Mucosa of gallbladder (tissue), 1 donor: Measurements from ENCODE around the gene MYO1F. TPM values are rescaled to one million over a fixed set of nuclear protein-coding genes. Genes with fewer than 3 reads are reported as not detected.
"Not testable (repeated sequence)": the region's sequence is repeated elsewhere in the genome, so short reads cannot be mapped to it uniquely, and the experiment has no call there.

Experiments
- DNase-seq: peaks from one replicate; pipeline ENCODE4 v3.0.0-alpha.2; 2020; ENCODE audit warnings: low spot score
- total RNA-seq: library from RNA; stranded (reverse); gene quantifications from one replicate; pipeline ENCODE4 v1.2.1, GENCODE V29; 2021
- donor health status: DM: no; HTN: no; CAD: no.

Gene MYO1F
- total RNA-seq, 1 donor from 2014 or later, result 47.2 TPM

DNA sequence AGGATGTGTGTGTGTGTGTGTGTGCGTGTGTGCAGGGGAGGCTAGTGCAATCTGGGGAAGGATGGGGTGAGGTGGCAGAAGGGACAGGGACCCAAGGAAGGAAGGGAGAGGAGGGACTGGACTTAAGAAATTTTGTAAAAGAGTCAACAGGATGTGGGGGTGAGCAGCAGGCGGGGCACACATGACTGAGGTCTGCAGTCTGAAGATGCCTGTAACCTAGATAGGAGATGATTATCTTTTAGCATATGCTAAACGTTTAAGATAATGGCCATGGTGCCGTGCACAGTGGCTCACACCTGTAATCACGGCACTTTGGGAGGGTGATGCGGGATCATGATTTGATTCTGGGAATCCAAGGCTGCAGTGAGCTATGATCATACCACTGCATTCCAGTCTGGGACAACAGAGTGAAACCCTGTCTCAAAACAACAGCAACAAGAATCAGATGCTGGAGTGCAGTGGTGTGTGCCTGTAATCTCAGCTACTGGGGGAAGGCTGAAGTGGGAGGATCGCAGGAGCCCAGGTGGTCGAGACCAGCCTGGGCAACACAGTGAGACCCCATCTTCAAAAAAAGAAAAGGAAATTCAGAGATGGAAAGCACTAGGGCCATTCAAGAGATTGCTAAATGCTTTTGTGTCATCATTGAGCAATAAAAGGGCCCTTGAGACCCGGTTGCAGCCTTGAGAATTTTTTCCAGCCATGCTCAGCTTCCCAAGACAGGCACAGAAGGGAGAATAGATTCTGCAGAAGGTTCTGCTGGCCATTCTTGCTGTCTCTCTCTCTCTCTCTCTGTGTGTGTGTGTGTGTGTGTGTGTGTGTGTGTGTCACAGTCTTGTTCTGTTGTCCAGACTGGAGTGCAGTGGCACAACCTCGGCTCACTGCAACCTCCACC is 59.4 kb downstream of the MYO1F start:
- no peak for DNase-seq

DNA sequence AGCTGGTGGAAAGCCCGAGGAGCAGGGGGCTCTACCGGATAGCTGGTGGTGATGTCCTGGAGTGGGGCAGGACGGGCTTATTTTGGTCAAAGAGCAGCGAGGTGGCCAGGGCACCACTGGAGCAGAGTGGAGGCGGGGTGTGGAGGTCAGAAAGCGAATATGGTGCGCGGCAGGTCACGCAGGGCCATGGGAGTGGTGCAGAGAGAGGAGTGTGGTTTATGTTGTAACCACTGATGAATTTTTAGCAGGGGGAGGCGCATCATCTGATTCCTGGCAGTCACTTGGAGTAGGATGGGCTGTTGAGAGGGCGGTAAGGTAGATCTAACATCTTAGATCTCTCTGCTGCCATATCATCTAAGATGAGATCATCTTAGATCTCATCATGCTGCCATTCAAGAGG is 61.9 kb downstream of the MYO1F start:
- DNase-seq, result no peak

DNA sequence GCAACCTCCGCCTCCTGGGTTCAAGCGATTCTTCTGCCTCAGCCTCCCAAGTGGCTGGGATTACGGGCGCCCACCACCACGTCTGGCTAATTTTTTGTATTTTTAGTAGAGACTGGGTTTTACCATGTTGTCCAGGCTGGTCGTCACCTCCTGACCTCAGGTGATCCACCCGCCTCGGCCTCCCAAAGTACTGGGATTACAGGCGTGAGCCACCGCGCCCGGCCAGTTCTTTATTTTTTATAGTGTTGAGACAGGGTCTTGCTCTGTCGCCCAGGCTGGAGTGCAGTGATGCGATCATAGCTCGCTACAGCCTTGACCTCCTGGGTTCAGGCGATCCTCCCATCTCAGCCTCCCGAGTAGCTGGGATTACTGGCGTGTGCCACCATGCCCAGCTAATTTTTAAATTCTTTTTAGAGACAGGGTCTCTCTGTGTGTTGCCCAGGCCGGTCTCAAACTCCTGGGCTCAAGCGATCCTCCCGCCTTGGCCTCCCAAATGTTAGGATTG is 62.7 kb downstream of the MYO1F start:
- not testable (repeated sequence) for DNase-seq

DNA sequence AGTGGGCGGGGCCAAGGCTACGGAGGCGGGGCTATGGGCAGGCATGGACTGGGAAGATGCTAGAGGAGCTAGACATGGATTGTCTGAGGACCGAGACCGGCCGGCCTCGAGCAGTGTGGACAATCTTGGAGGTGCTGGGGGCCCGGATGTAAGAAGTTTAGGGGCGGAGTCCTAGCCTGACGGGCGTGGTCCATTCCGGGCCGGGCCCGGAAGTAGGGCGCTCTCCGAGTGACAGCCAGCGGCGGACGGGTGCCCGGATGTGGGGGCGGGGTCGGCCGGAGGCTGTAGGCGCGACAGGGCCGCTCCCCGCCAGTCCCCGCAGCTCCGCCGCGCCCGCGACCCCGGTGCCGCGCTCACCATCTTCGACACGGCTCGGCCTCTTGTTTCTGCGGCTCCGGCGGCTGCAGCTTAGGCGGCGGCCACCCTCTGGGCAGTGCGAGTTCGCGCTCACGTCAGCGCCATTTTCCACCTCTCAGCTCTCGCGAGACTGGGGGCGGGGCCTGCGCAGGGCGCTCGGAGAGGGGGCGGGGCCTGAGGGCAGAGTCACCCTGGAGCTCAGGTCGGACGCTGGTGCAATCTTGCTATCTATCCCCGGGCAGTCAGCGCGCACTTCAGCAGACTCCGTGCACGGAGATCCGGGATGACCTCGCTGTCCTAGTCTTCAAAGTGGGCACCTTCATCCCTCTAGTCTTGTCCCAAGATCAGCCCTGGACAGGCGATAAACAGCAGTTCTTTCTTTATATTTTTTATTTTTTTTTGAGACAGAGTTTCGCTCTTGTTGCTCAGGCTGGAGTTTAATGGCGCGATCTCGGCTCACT is 63.3 kb downstream of the MYO1F start, which contains the start of gene ZNF414:
TSS of gene ZNF414 (minus strand) at position 481 of the 818 bp plus-strand sequence. CDS start at position 360, 121 bp downstream.
- DNase-seq, result peak; percentile 97

DNA sequence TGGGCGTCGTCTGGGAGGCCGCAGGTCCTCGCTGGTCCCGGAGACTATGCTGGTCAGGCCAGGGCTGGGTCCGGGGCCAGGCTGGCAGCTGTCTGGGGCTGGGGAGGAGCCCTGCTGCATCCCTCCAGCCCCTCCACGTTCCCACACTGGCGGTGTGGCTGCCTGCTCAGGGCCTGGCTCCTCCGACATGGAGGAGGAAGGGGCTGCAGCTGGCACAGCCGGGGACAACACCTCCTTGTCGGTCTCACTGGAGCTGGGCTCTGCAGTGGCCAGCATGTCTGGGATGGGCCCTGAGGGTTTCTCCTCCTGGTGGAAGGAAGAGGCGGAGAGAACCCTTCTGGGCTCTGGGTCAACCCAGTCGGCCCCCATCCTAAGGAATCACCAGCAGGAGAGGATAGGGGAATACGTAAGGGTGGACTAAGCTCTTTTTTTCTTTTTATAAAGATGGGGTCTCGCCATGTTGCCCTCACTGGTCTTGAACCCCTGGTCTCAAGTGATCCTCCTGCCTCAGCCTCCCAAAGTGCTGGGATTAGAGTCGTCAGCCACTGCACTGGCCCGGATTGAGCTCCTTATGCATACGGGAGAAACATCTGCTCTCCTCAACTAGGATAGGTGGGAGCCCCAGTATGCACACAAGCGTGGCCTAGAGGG is 64.1 kb downstream of the MYO1F start:
- DNase-seq, result no peak

DNA sequence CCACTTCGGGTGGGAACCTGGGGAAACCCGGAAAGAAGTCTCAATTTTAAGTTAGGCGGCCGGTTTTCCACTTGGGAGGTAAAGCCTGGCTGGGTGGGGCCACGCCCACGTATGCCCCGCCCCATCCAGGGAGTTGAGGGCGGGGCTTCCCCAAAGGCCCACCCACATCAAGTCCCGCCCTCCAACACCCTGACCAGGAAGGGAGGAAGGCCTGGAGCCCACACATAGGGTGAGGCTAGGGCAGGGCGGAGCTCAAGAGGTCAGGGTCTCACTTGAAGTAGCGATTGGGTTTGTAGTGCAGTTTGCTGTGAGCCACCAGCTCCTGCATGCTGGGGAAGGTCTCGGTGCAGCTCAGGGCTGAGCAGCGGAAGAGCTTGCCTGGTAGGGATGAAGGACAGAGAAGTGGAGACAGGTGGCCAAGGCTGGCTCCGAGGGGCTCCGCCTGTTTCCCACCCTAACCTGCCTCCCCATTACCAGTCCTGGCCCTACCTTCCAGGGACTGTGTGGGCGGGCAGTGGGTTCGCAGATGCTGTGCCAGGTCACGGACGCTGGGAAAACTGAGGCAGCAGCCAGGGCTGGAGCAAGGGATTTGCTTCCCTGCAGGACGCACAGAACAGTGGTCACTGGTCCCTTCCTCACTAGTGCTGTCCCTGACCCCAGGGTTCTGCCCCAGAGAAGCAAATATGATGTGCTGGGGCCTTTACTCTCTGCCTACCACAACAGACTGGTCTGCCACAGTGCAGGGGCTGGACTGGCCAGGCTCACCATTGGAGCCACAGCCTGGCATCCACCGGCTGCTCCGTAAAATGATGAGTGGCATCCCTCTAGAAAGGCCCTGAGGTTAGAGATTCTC is 64.9 kb downstream of the MYO1F start:
- no peak for DNase-seq

DNA sequence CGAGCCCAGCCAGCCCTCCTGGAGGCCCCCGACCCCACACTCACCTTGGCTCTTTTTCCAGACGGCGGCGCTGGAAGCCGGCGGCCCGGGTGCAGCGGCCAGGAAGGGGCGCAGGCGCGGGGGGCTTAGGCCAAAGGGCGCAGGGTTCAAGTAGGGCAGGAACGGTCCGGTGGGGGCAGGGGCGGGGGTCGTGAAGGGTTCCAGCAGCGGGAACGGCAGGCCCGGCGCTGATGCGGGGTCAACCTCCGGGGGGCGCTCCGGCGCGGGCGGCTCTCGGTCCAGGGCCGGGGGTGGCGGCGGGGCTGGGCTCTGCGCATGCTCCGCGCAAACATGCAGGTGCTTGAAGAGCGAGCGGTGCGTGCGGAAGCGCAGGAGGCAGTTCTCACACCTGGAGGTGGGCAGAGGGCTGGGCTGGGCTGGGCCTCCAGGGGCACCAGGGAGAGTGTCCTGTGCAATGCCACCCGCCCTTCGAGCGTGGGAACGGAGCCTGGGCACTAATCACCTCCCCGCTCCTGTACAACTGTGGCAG is 65.6 kb downstream of the MYO1F start:
- no peak for DNase-seq

DNA sequence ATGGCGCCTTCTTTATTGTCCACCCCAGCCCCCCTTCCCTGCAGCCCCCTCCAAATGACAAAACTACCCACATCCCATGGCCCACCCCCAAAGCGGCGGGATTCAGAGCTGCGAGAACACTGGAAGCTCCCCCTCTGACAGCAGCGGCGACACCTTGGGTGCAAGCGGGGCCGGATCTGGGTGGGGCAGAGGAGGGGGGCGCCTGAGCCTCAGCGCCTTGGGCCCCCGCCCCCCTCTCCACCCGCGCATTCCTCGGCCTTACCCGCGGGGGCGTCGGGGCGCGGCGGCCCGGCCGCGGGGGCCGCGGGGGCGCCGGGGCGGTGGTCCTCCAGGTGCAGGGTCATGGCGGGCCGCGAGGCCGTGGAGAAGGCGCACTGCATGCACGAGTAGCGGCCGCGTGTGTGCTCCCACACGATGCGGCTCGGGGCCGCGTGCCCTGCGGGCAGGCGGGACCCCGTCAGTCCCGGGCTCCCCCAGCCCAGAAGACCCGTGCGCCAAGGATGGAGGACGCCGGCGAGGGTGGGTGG is 66.6 kb downstream of the MYO1F start:
- no peak for DNase-seq

DNA sequence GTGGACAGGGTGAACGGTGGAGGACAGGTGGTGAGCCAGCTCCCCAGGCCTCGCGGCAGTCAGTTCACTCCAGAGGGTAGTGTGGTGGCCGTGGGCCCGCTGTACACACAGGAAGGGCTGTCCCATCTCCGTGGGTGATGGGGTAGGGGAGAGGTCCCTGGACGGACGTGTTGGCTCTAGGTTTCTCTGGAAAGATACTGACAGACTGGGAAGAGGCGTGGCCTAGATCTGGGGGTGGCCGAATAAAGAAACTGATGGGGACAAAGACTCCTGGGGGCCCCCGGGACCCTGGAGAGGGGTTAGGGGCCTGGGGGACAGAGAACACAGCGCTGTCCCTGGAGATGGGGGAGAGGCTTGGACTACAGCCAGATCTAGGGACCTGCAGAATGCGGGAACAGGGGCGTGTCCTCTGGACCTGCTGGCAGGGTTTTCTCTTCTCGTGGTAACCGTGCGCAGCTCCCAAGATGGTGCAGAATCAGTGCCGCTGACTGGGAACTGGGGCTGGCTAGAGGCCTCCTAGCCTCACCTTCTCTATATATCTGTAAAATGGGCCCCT is 70.8 kb downstream of the MYO1F start:
- DNase-seq, result no peak

DNA sequence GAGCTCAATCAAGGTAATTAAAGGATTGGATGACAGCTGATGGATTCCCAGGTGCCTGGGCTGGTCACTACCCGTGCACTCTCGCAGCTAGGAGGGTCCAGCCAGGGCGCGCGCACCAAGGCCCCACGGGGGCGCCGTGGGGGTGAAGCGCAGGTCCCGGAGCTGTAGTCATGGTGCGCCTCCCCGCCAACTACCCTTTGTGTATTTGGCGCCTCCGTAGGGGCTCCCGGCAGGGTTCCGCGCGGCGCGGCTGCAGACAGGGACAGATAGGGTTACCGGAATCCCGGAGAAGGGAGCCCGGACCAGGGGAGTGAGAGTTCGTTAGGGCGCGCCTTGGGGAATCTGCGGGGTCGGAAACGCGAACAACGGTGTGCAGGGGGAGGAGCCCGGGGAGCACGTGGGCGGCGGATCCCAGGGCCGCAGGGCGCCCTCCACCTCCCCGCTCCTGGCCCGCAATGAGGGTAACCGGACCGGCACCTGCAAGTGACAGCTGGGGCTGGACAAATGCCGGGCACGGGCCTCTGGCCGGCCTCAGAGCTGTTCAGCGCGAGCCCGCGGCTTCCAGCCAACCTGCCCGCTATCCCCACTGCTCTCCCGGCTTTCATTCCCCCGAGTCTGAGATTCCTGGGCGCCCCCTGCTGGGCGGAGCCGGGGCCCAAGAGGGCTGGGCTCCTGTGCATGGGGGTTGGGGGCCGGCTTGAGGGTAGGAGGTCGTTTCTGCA is 71.4 kb downstream of the MYO1F start:
- DNase-seq, result peak; percentile 69

DNA sequence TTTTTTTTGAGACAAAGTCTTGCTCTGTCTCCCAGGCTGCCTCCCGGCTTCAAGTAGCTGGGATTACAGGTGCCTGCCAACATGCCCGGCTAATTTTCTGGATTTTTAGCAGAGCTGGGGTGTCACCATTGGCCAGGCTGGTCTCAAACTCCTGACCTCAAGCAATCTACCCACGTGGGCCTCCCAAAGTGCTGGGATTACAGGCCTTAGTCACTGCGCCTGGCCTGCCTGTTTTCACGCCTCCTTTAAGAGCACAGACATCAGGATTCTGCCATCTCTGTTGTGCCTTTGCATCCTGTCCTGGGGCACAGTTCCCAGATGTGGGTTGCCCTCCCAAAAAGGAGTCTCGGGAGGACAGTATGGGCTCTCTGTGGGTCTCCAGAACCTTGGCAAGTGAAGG is 72.3 kb downstream of the MYO1F start:
- DNase-seq, result no peak

DNA sequence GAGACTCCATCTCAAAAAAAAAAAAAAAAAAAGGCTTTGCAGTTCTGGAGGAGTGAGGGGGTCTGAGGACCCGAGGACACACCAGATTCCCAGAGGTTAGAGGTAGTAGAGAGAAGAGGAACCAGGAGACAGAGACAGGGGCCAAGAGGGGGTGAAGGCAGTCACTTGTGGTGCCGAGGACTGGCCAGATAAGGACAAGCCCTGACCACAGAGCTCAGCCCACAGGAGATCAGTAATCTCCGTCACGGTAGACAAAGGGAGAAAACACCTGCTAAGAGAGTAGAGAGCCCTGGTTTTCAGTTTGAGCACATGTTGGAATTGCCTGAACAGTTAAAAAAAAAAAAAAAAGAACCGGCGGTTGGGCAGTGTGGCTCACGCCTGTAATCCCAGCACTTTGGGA is 73.1 kb downstream of the MYO1F start:
- no peak for DNase-seq

DNA sequence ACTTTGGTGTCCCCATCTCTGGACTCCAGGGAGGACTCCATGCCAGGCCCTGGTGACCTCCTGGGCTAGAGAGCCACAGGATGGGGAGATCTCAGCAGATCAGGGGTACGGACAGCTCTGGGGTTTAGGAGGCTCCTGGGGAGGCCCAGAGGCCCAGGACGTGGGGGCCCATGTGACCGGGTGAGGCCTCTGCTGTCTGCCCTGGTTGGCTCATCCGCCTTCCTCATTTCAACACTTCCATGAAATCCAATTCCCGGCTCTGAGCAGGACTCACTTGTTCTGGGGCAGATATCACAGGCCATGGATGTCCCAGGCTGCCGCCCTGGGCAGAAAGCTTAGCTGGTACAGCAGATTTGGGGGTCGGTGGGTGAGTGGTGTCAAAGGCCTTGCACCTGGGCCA is 73.7 kb downstream of the MYO1F start:
- no peak for DNase-seq

DNA sequence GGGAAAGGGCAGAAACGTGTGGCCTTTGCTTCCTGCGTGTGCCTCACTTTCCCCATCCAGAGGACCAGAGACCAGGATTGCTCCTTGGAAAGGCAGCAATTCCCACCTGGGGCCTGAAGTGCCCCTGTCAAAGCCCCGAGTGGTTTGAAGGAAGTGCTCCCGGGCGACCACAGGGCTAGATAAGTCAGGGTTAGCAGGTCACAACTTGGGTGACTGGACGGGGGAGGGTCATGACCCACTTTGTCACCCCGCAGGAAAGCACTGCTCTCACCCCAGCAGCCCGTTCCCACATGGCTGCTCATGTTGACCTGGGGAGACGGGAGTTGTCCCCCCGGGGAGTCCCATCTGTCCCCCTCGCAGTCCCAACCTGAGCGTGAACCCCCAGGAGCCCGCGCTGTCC is 75.3 kb downstream of the MYO1F start:
- DNase-seq, result no peak

DNA sequence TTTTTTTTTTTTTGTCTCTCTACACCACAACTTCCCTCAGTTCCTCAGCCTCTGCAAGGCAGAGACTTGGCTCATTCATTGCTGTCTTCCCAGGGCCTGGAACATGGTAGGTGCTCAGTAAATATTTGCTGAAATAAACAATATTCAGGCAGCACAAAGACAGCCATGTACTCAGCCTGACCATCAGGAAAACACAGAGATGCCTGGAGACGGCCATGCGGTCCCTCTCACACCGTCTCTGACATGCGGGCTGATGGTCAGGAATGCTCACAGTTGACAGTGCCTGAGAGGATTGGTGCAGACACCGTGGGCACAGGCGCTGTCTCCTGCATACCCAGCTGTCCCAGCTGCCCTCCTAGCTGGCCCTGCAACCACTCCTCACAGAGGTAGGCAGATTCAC is 75.7 kb downstream of the MYO1F start:
- DNase-seq, result no peak

DNA sequence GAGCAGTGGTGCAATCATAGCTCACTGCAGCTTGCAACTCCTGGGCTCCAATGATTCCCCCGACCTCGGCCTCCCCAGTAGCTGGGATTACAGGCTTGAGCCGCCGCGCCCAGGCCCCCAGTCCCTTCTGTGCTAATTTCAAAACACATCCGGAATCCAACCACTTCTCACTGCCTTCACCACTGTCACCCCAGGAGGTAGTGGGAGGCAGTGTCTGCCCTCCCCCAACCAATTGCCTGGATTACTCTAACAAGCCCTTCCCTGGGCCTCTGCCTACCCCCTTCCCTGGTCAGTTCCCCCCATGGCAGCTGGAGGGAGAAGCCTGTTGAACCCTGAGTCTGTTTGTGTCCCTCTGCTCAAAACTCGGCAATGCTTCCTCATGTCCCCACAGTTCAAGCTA is 77.1 kb downstream of the MYO1F start:
- no peak for DNase-seq

DNA sequence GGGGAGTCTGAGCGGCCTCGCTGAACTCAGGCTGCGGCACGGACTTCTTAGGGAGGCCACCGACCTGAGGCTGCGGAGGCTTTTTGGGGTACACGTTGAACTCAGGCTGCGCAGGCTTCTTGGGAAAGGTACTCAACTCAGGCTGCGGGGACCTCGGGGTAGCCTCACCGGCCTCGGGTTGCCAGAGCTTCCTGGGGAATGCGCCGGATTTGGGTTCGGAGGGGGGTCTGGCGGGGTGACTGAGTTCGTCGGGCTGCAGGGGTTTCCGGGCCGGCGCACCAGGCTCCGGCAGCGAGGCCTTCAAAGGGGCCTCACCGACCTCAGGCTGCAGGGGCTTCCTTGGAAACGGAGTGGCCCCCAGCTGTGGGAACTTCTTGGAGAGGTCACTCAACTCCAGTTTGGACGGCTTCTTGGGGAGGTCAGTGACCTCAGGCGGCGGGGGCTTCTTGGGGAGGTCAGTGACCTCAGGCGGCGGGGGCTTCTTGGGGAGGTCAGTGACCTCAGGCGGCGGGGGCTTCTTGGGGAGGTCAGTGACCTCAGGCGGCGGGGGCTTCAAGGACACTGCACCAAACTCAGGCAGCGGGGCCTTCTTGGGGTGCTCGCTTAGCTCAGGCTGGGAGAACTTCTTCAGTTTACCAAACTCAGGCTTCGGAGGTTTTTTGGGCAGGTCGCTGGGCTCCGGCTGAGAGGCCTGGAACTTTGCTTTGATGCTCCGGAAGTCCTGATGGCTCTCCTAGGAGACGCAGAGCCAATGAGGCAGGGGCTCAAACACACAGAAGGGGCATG is 78.0 kb downstream of the MYO1F start:
- no peak for DNase-seq

DNA sequence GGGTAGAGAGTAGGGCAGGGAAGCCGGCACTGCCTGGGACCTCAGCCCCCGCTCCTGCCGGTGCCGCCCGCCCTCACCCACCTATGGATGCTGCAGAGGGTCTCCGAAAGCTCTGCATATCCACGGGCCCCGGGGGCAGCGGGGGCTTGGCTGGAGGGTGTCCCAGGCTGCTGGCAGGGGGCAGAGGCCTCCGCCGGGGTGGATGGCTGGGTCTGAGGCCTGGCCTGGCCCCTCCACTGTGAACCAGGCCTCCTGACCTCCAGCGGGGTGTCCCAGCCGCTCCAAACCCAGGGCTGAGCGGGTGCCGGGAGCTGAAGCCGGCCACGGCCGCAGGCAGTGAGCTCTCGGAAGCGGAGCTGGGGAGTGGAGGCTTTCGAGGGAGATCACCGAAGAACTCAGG is 78.9 kb downstream of the MYO1F start:
- DNase-seq, result no peak

DNA sequence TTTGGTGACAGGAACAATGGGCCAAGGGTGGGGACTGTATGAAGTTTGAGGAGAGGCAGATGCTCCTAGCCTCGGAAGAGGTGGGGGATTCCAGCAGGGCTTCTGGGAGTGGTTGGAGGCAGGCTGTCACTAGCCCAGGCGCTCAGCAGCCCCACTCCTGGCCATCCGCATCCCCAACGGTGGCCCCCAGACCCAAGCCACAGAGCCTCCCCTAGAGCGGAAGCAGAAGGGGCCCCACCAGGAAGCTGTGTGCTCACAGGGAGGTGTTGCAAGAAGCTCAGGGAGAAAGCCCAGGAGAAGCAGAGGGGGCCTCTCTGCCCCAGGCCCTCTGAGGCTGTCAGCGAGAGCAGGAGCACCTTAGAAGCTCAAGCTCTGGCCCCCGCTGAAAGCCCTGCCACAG is 83.1 kb downstream of the MYO1F start:
- DNase-seq, result no peak
